NB4 (cell line): ENCODE measurements around the gene MAD1L1.

ENCODE experiments used
- MYC ChIP-seq: IDR thresholded peaks from 2 replicates; pipeline ENCODE4 v1.6.1; 2011; ENCODE audit warnings: low read depth, low read length
- POLR2A ChIP-seq: IDR thresholded peaks from 2 replicates; pipeline ENCODE4 v1.6.1; 2011; ENCODE audit warnings: mild to moderate bottlenecking; ENCODE audit not compliant: insufficient read length; ENCODE audit errors: extremely low read depth
- TF ChIP-seq, protein P1 (sequence below): IDR thresholded peaks from one replicate; pipeline ENCODE4 v1.5.1; 2012; ENCODE audit warnings: low read depth, low read length

DNA sequence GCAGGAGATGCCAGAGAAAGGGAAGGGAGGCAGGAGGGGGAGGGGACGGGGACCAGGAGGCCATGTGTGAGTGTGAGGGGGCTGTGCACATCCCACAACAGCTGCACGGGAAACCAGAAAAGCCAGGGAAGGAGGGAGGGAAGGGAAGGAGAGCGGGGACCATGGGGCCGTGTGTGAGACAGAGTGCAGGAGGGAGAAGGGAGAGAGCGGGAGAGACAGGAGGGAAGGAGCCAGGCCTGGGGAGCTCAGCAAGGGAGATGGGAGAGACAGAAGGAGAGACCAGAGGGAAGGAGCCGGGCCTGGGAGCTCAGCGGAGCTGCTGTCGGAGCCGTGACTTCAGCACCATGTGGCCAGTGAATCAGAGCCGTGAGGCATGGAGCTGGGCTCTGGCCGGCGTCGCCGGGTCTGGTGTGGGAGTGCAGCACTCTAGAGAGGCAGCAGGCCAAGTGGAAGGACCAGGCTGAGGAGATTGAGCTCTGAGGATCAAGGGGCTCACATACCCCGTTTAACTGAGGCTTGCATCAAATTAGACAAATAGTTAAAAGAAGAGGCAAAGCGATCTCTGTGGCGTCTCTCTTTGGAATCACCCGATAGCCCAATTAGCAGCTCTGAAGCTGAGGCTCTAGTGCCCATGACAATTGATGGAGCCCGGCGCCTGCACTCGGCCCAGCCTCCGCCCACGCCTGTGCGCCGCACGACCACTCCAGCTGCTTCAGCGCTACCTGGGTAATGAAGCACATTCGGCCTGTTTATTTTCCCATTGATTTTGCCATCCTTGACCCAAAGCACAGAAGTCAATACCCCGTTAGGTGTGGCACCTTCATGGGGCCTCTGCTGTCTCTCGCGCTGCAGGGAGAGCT, 150.4 kb downstream of the MAD1L1 start:
- TF ChIP-seq, protein P1, sequence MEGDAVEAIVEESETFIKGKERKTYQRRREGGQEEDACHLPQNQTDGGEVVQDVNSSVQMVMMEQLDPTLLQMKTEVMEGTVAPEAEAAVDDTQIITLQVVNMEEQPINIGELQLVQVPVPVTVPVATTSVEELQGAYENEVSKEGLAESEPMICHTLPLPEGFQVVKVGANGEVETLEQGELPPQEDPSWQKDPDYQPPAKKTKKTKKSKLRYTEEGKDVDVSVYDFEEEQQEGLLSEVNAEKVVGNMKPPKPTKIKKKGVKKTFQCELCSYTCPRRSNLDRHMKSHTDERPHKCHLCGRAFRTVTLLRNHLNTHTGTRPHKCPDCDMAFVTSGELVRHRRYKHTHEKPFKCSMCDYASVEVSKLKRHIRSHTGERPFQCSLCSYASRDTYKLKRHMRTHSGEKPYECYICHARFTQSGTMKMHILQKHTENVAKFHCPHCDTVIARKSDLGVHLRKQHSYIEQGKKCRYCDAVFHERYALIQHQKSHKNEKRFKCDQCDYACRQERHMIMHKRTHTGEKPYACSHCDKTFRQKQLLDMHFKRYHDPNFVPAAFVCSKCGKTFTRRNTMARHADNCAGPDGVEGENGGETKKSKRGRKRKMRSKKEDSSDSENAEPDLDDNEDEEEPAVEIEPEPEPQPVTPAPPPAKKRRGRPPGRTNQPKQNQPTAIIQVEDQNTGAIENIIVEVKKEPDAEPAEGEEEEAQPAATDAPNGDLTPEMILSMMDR: no peak
- TF ChIP-seq POLR2A (no peak), MYC (no peak)
